Right atrium auricular region (tissue), 2 donors: Measurements from ENCODE around the gene SBK3. TPM values are rescaled to one million over a fixed set of nuclear protein-coding genes. Genes with fewer than 3 reads are reported as not detected.

Source experiments
- DNase-seq: peaks from one replicate; pipeline ENCODE4 v3.0.0-alpha.2; 2019; ENCODE audit warnings: low spot score
- H3K27ac ChIP-seq, 2 donors: fragments of 200-600 bp; sonication (generic); 1 replicate in 1 of 2; 2 replicates in 1 of 2; pipeline ENCODE4 v1.5.1; 2016 to 2019
- H3K27me3 ChIP-seq, 2 donors: fragments of 200-600 bp; sonication (generic); one replicate each; pipeline versions ENCODE4 v1.5.1 to v1.6.0; 2017 to 2019
- H3K36me3 ChIP-seq: fragments of 200-600 bp; sonication (generic); one replicate; pipeline ENCODE4 v1.5.1; 2016
- H3K4me1 ChIP-seq, 2 donors: fragments of 200-600 bp; sonication (generic); one replicate each; pipeline versions ENCODE4 v1.5.1 to v1.6.0; 2017 to 2019
- H3K4me3 ChIP-seq, 2 donors: fragments of 200-600 bp; sonication (generic); 1 replicate in 1 of 2; 2 replicates in 1 of 2; pipeline ENCODE4 v1.5.1; 2017 to 2019; ENCODE audit warnings: mild to moderate bottlenecking in 1 of 2, moderate library complexity in 1 of 2
- H3K9me3 ChIP-seq, 2 donors: fragments of 200-600 bp; sonication (generic); one replicate each; pipeline ENCODE4 v1.5.1; 2019
- CTCF ChIP-seq, 2 donors: fragments of 200-600 bp; sonication (generic); IDR thresholded peaks; one replicate each; pipeline ENCODE4 v1.5.1; 2019; ENCODE audit warnings: antibody characterized with exemption in 2 of 2
- total RNA-seq, 2 donors: library from RNA; depleted of rRNA; stranded (reverse); fragments of >200 nt; gene quantifications; one replicate each; pipeline ENCODE4 v1.1.0, GENCODE V29; 2016

Gene SBK3
- total RNA-seq, 2 donors from 2014 or later = 97.5 to 103 TPM

- peak overlapping the region in 1 of 2 donors; percentile 53 for H3K4me3 ChIP-seq
- H3K36me3 ChIP-seq = no peaks in the 10 kb centered on the region
- peak in 1 of 2 donors; percentile 5 for TF ChIP-seq CTCF (IDR thresholded peaks at IDR 0.05)
- H3K27ac ChIP-seq = peak overlapping the region; percentile 75
- H3K27me3 ChIP-seq = no peaks in the 10 kb centered on the region
- peaks cover 0 to 10% of the 10 kb centered on the region in 2 donors for H3K4me1 ChIP-seq
- no peak for DNase-seq
- H3K9me3 ChIP-seq = no peaks in the 10 kb centered on the region
Observed at GRCh38 chr19:55504252-55504603, 41.1 kb downstream of the SBK3 start.

DNA sequence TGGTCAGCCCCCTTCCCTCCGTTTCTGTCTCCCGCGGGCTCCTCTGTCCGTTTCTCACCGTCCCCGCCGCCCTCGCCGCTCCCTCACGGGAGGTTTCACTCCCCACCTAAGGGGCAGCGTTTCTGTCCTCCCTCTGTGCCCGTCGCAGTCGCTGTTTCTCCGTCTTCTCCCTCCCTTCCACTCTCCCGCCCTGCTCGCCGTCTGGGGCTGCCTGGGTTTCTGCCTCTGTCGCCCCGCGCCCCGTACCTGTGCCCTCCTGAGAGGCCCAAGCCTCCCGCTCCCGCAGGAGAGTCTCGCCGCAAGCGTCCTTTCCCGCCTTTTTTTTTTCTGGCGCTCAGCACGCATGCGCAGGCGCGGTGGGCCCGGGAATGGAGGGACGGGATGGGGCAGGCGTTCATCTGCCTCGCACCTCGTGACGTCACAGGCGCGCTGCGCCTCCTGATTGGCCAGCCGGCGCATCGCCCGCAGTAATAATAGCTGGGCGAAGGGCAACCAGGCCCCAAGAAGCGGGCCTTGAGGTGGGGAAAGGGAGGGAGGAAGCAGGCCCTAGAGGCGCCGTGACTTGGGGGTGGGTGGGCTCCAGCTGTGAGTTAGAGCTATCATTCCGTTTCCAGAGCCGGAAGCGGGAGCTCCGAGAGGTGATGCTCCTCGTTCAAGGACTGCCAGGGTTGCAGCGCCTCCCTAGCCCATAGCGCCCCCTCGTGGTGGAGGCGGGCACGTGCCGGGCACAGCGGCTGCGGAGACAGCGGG is 41.7 kb downstream of the SBK3 start:
- TF ChIP-seq CTCF (IDR thresholded peaks at IDR 0.05) = peak; percentile 98 to 100
- peak; percentile 93 for DNase-seq
- H3K4me1 ChIP-seq = peaks cover 0 to 10% of the 10 kb centered on the region in 2 donors
- H3K27ac ChIP-seq = peak overlapping the region; percentile 75
- no peaks in the 10 kb centered on the region for H3K36me3 ChIP-seq
- no peaks in the 10 kb centered on the region for H3K27me3 ChIP-seq
- peak overlapping the region; percentile 41 to 53 for H3K4me3 ChIP-seq
- no peaks in the 10 kb centered on the region for H3K9me3 ChIP-seq

DNA sequence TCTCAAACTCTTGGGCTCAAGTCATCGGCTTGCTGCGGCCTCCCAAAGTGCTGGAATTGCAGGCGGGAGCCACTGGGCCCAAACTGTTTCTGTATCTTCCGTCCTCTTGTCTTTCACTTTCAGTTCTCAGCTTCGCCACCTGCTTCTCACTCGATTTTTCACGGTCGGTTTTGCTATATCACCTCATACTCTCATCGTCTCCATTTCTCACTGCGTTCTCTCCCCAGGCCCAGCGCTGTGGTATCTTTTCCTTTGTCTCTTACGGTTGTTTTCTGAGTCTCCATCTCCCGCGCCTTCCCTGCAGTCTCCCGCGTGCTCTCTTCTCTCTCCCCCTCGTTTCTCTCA is 42.2 kb downstream of the SBK3 start:
- H3K27me3 ChIP-seq = no peaks in the 10 kb centered on the region
- TF ChIP-seq CTCF (IDR thresholded peaks at IDR 0.05) = no peak
- no peaks in the 10 kb centered on the region for H3K36me3 ChIP-seq
- no peak for DNase-seq
- H3K9me3 ChIP-seq = no peaks in the 10 kb centered on the region
- peaks cover 0 to 10% of the 10 kb centered on the region in 2 donors for H3K4me1 ChIP-seq
- no peak overlapping the region for H3K4me3 ChIP-seq
- no peak overlapping the region for H3K27ac ChIP-seq

DNA sequence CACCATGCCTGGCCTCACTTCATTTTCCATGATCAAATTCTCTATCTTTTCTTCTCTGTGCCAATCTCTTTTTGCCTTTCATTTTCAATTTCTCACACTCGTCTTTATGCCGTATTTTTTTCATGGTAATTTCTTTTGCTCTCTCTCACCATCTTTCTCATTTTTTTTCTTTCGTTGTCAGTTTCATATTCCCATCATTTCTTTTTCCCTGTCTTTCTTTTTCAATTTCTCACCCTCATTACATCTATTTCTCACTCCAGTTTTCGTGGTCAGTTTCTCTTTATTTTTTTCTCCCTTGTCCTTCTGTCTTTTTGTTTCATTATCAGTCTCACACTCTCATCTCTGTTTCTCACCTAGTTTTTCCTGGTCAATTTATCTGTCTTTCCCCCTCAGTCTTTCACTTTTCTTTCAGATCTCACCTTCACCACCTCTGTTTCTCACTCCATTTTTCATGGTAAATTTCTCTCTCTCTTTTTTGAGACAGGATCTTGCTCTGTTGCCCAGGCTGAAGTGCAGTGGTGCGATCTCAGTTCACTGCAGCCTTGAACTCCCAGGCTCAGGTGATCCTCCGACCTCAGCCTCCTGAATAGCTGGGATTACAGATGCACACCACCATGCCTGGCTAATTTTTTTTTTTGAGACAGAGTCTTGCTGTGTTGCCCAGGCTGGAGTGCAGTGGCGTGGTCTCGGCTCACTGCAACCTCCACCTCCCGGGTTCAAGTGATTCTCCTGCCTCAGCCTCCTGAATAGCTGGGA is 43.0 kb downstream of the SBK3 start:
- H3K27ac ChIP-seq = no peak overlapping the region
- no peaks in the 10 kb centered on the region for H3K9me3 ChIP-seq
- H3K4me3 ChIP-seq = no peak overlapping the region
- no peaks in the 10 kb centered on the region for H3K36me3 ChIP-seq
- no peak for TF ChIP-seq CTCF (IDR thresholded peaks at IDR 0.05)
- no peak for DNase-seq
- H3K4me1 ChIP-seq = peaks cover 0 to 10% of the 10 kb centered on the region in 2 donors
- no peaks in the 10 kb centered on the region for H3K27me3 ChIP-seq

DNA sequence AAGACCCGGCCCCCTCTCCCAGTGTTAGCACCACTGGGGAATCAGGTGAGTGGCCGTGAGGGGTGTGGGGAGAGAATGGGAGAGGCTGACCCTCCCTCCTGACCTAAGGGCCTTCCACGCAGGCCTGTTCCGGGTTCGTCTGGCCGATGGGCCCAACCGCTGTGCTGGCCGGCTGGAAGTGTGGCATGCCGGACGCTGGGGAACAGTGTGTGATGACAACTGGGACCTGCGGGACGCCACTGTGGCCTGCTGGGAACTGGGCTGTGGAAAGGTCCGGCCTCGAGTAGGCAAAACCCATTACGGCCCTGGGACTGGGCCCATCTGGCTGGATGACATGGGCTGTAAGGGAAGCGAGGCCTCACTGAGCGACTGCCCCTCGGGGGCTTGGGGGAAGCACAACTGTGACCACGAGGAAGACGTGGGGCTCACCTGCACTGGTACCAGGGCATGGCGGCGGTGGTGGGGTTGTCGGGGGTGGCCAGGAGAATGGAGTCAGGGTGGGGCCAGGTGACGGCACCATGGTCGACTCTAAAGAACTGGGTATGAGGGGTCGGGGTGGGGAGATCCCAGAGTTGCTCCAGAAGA is 44.9 kb downstream of the SBK3 start:
- no peak overlapping the region for H3K4me3 ChIP-seq
- no peaks in the 10 kb centered on the region for H3K36me3 ChIP-seq
- TF ChIP-seq CTCF (IDR thresholded peaks at IDR 0.05) = no peak
- H3K9me3 ChIP-seq = no peaks in the 10 kb centered on the region
- DNase-seq = no peak
- H3K27me3 ChIP-seq = no peaks in the 10 kb centered on the region
- H3K4me1 ChIP-seq = peaks cover 0 to 10% of the 10 kb centered on the region in 2 donors
- H3K27ac ChIP-seq = no peak overlapping the region
